CD4-positive, CD25-positive, alpha-beta regulatory T cell (primary cell): Measurements from ENCODE around the gene ALDH1L1. TPM values are rescaled to one million over a fixed set of nuclear protein-coding genes. Genes with fewer than 3 reads are reported as not detected.

Experiments
- ATAC-seq, 2 donors: fragments of 150-1000 bp; cut with Tn5 transposase; one replicate each; pipeline ENCODE4 v1.10.0; 2021; ENCODE audit warnings: low read depth in 2 of 2, moderate number of reproducible peaks in 2 of 2, moderate library complexity in 1 of 2
- DNase-seq, 3 donors: peaks; one replicate each; pipeline versions ENCODE4 v3.0.0 to v3.0.0-alpha.2; 2012 to 2022; ENCODE audit warnings: mixed read lengths in 1 of 3
- H3K27ac ChIP-seq: one replicate; pipeline ENCODE4 v1.7.0; 2013; ENCODE audit warnings: mild to moderate bottlenecking, low read length; ENCODE audit not compliant: insufficient read depth, poor library complexity, severe bottlenecking
- H3K27me3 ChIP-seq: one replicate; pipeline ENCODE4 v1.7.0; 2013; ENCODE audit warnings: low read length; ENCODE audit not compliant: control insufficient read depth, insufficient read depth
- H3K36me3 ChIP-seq: one replicate; pipeline ENCODE4 v1.7.0; 2013; ENCODE audit warnings: mild to moderate bottlenecking, low read length, moderate library complexity; ENCODE audit not compliant: control insufficient read depth, insufficient read depth
- H3K4me1 ChIP-seq: 2 replicates; pipeline ENCODE4 v1.7.0; 2013; ENCODE audit warnings: mild to moderate bottlenecking, low read length; ENCODE audit not compliant: insufficient read depth, control insufficient read depth, poor library complexity, severe bottlenecking
- H3K4me3 ChIP-seq: one replicate; pipeline ENCODE4 v1.7.0; 2013; ENCODE audit warnings: low read depth, mild to moderate bottlenecking, low read length, moderate library complexity
- H3K9me3 ChIP-seq, 2 experiments: 1 replicate in 1 of 2; 2 replicates in 1 of 2; pipeline ENCODE4 v1.7.0; 2013; ENCODE audit warnings: low read length in 2 of 2, mild to moderate bottlenecking in 1 of 2, moderate library complexity in 1 of 2; ENCODE audit not compliant: control insufficient read depth in 2 of 2
- H3K27ac Mint-ChIP-seq, 3 donors: one replicate each; pipeline ENCODE4 v1.8.0; 2020 to 2022; ENCODE audit warnings: mild to moderate bottlenecking in 3 of 3, mixed read lengths in 3 of 3, moderate library complexity in 2 of 3
- H3K27me3 Mint-ChIP-seq: one replicate; pipeline ENCODE4 v1.8.0; 2022; ENCODE audit warnings: mild to moderate bottlenecking, mixed read lengths
- H3K36me3 Mint-ChIP-seq: one replicate; pipeline ENCODE4 v1.8.0; 2020; ENCODE audit warnings: mixed read lengths
- H3K4me1 Mint-ChIP-seq, 4 donors: one replicate each; pipeline ENCODE4 v1.8.0; 2020 to 2022; ENCODE audit warnings: mixed read lengths in 4 of 4, mild to moderate bottlenecking in 1 of 4
- H3K4me3 Mint-ChIP-seq, 4 donors: one replicate each; pipeline ENCODE4 v1.8.0; 2020 to 2022; ENCODE audit warnings: mild to moderate bottlenecking in 4 of 4, mixed read lengths in 4 of 4, moderate library complexity in 3 of 4
- H3K9me3 Mint-ChIP-seq, 7 donors: one replicate each; pipeline ENCODE4 v1.8.0; 2020 to 2022; ENCODE audit warnings: mixed read lengths in 7 of 7, mild to moderate bottlenecking in 3 of 7, moderate library complexity in 2 of 7
- polyA plus RNA-seq, 4 donors: library from polyadenylated mRNA; unstranded; fragments of 300-500 nt; fragmentation: Illumina TruSeq; gene quantifications; one replicate each; pipeline ENCODE4 v1.2.3, GENCODE V29; 2021
- total RNA-seq: library from RNA; stranded (reverse); gene quantifications from one replicate; pipeline ENCODE4 v1.2.3, GENCODE V29; 2022

The ALDH1L1 gene
- total and polyA plus RNA-seq, 5 donors from 2014 or later = 0.08 TPM; not detected in 4

DNA sequence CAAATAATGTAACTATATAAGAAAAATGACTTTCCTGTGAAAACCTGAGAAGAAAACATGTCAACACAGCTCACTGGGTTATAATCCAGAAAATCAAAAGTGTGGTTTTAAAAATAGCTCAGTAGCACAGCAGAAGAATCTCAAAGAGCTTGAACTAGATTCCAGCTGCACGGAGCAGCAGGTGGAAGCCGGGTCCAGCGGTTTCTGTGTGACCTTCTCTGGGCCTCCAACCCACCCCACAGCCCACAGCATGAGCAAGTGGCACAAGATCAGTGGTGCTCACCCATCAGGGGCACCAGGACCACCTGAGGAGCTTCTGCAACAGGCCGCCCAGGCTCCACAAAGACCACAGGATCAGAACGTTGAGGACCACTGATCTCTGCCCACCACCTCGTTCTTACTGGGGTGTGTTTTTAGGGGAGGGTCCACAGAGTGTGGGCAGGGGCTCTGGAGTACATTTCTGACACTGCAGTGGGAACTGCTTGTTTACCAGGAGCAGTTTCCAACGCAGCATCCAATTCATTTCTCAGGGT, 119.7 kb downstream of the ALDH1L1 start:
- H3K4me3 Mint-ChIP-seq = no peak overlapping the region

DNA sequence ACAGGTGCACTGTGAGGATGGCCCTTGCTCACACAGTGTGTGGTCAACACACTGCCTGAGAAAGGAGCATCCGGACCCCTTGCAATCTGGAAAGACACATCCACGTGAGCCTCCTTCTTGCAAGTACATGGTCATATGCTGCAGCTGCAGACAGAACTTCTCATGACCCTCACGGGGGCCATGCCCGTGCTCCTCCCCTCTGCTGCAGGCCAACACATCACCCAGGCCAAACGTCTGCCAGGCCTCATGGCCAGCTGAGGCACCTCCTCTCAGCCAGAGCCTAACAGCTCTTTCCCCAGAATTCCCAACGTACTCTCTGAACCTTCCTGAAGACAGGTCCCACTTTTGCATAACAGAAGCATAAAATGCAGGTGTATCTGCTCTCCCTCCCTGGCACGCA, 121.7 kb downstream of the ALDH1L1 start:
- ATAC-seq (no peak), DNase-seq (no peak)
- Histone ChIP-seq H3K27me3 (no peaks in the 10 kb centered on the region), H3K4me1 (peaks cover 12% of the 10 kb centered on the region), H3K4me3 (no peak overlapping the region), H3K27ac (no peak overlapping the region), H3K9me3 (no peaks in the 10 kb centered on the region), H3K36me3 (peaks cover 3% of the 10 kb centered on the region)
- Mint-ChIP-seq H3K4me1 (peaks cover 6 to 18% (median 16%) of the 10 kb centered on the region in 4 donors), H3K27me3 (no peaks in the 10 kb centered on the region), H3K36me3 (peaks cover 28% of the 10 kb centered on the region), H3K27ac (peak overlapping the region in 1 of 3 donors; percentile 53), H3K4me3 (peak overlapping the region in 1 of 4 donors; percentile 77), H3K9me3 (peaks cover 0 to 2% (median 0%) of the 10 kb centered on the region in 7 donors)

More for the DNA sequence above, 119.7 kb downstream of the ALDH1L1 start:
- no peaks in the 10 kb centered on the region for H3K27me3 ChIP-seq
- H3K4me3 ChIP-seq = no peak overlapping the region
- no peak for DNase-seq
- H3K36me3 Mint-ChIP-seq = peaks cover 30% of the 10 kb centered on the region
- peaks cover 6% of the 10 kb centered on the region for H3K4me1 ChIP-seq
- no peak overlapping the region for H3K27ac Mint-ChIP-seq
- H3K9me3 Mint-ChIP-seq = peaks cover 0 to 2% (median 0%) of the 10 kb centered on the region in 7 donors
- no peaks in the 10 kb centered on the region for H3K9me3 ChIP-seq
- peaks cover 5% of the 10 kb centered on the region for H3K36me3 ChIP-seq
- ATAC-seq = no peak
- peaks cover 9 to 22% (median 20%) of the 10 kb centered on the region in 4 donors for H3K4me1 Mint-ChIP-seq
- H3K27ac ChIP-seq = no peak overlapping the region
- H3K27me3 Mint-ChIP-seq = no peaks in the 10 kb centered on the region

DNA sequence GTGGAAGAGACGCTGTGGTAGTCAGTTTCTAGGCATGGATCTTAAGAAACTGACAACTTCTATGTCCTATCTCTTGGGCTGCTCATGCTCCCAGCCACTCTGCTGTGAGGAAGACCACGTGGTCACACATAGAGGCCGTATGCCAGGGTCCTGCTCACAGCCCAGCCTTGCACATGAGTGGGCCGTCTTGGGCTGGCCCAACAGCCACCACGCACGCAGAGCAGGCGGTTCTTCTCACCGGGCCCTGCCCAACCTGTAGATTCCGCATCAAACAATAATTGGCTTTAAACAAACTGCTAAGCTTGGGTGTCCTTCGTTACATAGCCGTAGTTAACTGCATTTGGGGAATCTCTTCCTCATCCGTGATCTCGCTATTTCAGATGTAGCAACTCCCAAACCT, 122.5 kb downstream of the ALDH1L1 start:
- Histone ChIP-seq H3K9me3 (no peaks in the 10 kb centered on the region), H3K36me3 (peaks cover 3% of the 10 kb centered on the region), H3K4me1 (peaks cover 14% of the 10 kb centered on the region), H3K27ac (no peak overlapping the region), H3K27me3 (no peaks in the 10 kb centered on the region), H3K4me3 (no peak overlapping the region)
- Mint-ChIP-seq H3K4me3 (peak overlapping the region in 1 of 4 donors; percentile 77), H3K27me3 (no peaks in the 10 kb centered on the region), H3K36me3 (peaks cover 25% of the 10 kb centered on the region), H3K9me3 (peaks cover 0 to 2% (median 0%) of the 10 kb centered on the region in 7 donors), H3K4me1 (peaks cover 3 to 22% (median 17%) of the 10 kb centered on the region in 4 donors), H3K27ac (no peak overlapping the region)
- DNase-seq (no peak), ATAC-seq (no peak)

DNA sequence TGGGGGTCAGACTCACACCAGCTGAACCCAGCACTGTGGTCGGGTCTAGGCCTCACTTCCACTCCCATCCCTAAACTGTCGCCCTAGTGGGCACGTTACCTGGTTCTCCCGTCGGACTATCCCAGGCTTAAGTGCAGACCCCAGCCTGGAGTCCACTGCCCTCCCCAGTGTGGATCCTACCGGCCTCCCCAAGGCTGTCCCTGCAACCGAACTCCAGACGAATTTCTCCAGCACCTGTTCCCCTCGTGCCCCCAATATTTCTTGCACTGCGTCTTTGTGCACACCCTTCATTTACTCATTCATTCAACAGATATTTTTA, 122.9 kb downstream of the ALDH1L1 start:
- no peak overlapping the region for H3K27ac Mint-ChIP-seq
- DNase-seq = no peak
- H3K4me1 Mint-ChIP-seq = peaks cover 3 to 24% (median 22%) of the 10 kb centered on the region in 4 donors
- H3K9me3 Mint-ChIP-seq = no peaks in the 10 kb centered on the region
- no peak overlapping the region for H3K4me3 Mint-ChIP-seq
- no peak overlapping the region for H3K27ac ChIP-seq
- no peak for ATAC-seq
- no peaks in the 10 kb centered on the region for H3K27me3 ChIP-seq
- H3K36me3 ChIP-seq = peaks cover 3% of the 10 kb centered on the region
- H3K36me3 Mint-ChIP-seq = peaks cover 25% of the 10 kb centered on the region
- H3K4me1 ChIP-seq = peaks cover 18% of the 10 kb centered on the region
- H3K27me3 Mint-ChIP-seq = no peaks in the 10 kb centered on the region
- H3K4me3 ChIP-seq = no peak overlapping the region
- H3K9me3 ChIP-seq = no peaks in the 10 kb centered on the region

DNA sequence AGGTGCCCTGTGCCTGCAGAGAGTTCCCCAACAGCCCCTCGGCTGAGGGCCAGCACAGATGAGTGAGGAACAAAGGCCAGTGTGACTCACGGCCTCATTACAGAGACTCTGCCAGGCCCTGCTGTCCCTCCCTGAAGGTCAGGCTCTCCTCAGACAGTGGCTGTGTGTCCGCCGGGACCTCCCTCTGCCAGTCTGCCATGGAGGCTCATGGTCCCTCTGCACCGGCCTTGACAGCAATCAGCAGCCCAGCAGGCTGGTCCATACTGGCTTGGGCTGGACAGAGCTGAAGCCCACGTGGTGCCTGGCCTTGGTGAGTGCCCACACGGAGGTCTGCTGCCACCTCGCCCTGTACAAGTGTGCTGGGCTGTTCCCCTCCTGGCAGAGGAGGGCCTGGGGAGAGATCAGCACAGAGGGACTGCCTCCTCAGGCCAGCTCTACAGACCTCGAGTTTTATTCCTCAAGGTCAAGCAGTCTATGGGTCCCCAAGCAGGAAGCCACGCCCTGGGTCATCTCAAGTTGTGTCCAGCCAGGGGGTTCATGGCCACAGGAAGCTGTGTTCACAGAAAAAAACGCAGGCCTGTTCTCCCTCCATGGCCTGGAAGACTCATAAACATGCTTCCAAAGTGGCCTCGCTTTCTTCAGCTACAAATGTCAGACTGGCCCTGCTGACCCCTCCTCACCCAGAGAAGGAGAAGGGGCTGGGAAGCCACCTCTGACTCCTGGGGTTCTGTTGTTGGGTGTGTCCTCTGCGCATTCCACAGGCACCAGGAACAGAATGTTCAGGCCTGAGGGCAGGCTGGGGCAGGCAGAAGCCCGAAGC, 123.5 kb downstream of the ALDH1L1 start:
- Mint-ChIP-seq H3K4me1 (peaks cover 3 to 28% (median 26%) of the 10 kb centered on the region in 4 donors), H3K4me3 (no peak overlapping the region), H3K9me3 (no peaks in the 10 kb centered on the region), H3K36me3 (peaks cover 28% of the 10 kb centered on the region), H3K27ac (no peak overlapping the region), H3K27me3 (no peaks in the 10 kb centered on the region)
- DNase-seq (no peak), ATAC-seq (no peak)
- Histone ChIP-seq H3K4me1 (peaks cover 23% of the 10 kb centered on the region), H3K27me3 (no peaks in the 10 kb centered on the region), H3K4me3 (no peak overlapping the region), H3K27ac (no peak overlapping the region), H3K9me3 (no peaks in the 10 kb centered on the region), H3K36me3 (peaks cover 3% of the 10 kb centered on the region)

DNA sequence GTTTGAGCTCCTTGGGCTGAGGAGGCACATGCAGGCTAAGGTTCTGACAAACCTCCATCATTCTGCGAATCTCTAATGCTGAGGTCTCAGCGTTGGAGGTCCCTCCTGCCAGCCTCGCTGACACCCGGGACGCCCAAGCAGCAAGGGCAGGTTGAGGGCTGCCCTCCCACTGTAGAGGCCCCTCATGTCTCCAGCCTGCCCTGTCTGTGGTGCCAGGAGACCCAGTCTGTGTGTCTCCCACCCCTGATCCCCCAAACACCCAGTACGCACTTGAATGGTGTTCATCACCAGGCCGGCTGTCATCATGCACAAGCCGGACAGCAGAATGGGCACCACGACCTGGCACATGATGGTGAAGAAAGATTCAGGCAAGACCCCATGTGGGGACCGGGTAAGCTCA, 124.3 kb downstream of the ALDH1L1 start:
- no peak overlapping the region for H3K4me3 Mint-ChIP-seq
- H3K36me3 ChIP-seq = peaks cover 3% of the 10 kb centered on the region
- H3K27ac Mint-ChIP-seq = peak overlapping the region in 1 of 3 donors; percentile 85
- DNase-seq (no peak), ATAC-seq (no peak)
- no peaks in the 10 kb centered on the region for H3K27me3 ChIP-seq
- peaks cover 28% of the 10 kb centered on the region for H3K36me3 Mint-ChIP-seq
- H3K9me3 ChIP-seq = no peaks in the 10 kb centered on the region
- peaks cover 25% of the 10 kb centered on the region for H3K4me1 ChIP-seq
- peaks cover 3 to 30% (median 26%) of the 10 kb centered on the region in 4 donors for H3K4me1 Mint-ChIP-seq
- no peaks in the 10 kb centered on the region for H3K9me3 Mint-ChIP-seq
- no peaks in the 10 kb centered on the region for H3K27me3 Mint-ChIP-seq
- H3K27ac ChIP-seq = no peak overlapping the region
- H3K4me3 ChIP-seq = no peak overlapping the region

DNA sequence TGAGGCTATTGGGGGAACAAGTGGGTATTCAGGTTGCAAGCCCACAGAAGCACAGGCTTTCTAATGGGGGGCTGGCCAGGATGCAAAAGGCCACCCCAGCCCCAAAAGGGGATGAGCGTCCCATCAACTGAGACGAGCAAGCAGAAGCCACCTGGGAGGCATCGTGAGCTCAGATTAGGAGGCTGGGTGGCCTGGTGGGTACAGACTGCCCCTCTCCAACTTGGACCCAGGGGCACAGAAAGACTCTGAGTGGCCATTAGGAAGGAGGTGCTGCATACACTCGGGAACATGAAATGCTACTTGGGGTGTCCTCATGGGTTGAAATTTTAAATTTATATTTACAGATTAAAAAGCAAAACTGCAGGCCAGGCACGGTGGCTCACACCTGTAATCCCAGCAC, 125.5 kb downstream of the ALDH1L1 start:
- ATAC-seq = no peak
- no peak overlapping the region for H3K27ac ChIP-seq
- peaks cover 25% of the 10 kb centered on the region for H3K4me1 ChIP-seq
- H3K36me3 Mint-ChIP-seq = peaks cover 34% of the 10 kb centered on the region
- peaks cover 3% of the 10 kb centered on the region for H3K36me3 ChIP-seq
- no peaks in the 10 kb centered on the region for H3K27me3 ChIP-seq
- no peaks in the 10 kb centered on the region for H3K9me3 ChIP-seq
- peak overlapping the region in 1 of 4 donors; percentile 63 for H3K4me3 Mint-ChIP-seq
- H3K4me1 Mint-ChIP-seq = peaks cover 3 to 30% (median 26%) of the 10 kb centered on the region in 4 donors
- no peak overlapping the region for H3K4me3 ChIP-seq
- no peaks in the 10 kb centered on the region for H3K9me3 Mint-ChIP-seq
- peak overlapping the region in 1 of 3 donors; percentile 86 for H3K27ac Mint-ChIP-seq
- no peaks in the 10 kb centered on the region for H3K27me3 Mint-ChIP-seq
- no peak for DNase-seq
